Ovary (tissue), 3 donors: ENCODE measurements around the gene LSM11.

ENCODE experiments used
- CTCF ChIP-seq, 3 donors: fragments of 450-650 bp in 2 of 3; fragments of 200-600 bp in 1 of 3; IDR thresholded peaks; one replicate each; pipeline versions ENCODE4 v1.5.1 to v1.8.0; 2016 to 2022; ENCODE audit warnings: antibody characterized with exemption in 3 of 3, mild to moderate bottlenecking in 1 of 3
- POLR2A ChIP-seq: fragments of 450-650 bp; IDR thresholded peaks from one replicate; pipeline ENCODE4 v1.6.1; 2017; ENCODE audit warnings: antibody characterized with exemption, mild to moderate bottlenecking, moderate library complexity
- donor health status: DM: no; HTN: no; CAD: no.

- TF ChIP-seq CTCF (IDR thresholded peaks at IDR 0.05) (no peak), POLR2A (no peak)
These were observed 35.7 kb downstream of the LSM11 start for GRCh38 chr5:157779221-157779620.
